GM23338 (cell line): ENCODE data around the gene GSTM5.
"Not testable (repeated sequence)": the region's sequence is repeated elsewhere in the genome, so short reads cannot be mapped to it uniquely, and the experiment has no call there.

ENCODE experiments used
- EZH2 ChIP-seq: fragments of 200-600 bp; sonication (generic); IDR thresholded peaks from one replicate; pipeline ENCODE4 v1.8.0; 2017; ENCODE audit warnings: antibody characterized with exemption, mild to moderate bottlenecking, low read depth; ENCODE audit not compliant: unreplicated experiment
- EZH2phosphoT487 ChIP-seq: fragments of 200-600 bp; sonication (generic); IDR thresholded peaks from one replicate; pipeline ENCODE4 v1.8.1; 2018; ENCODE audit warnings: antibody characterized with exemption; ENCODE audit not compliant: unreplicated experiment
- JUNB ChIP-seq: IDR thresholded peaks from one replicate; pipeline ENCODE4 v1.6.1; 2016; ENCODE audit warnings: antibody characterized with exemption; ENCODE audit not compliant: unreplicated experiment
- NANOG ChIP-seq: IDR thresholded peaks from 2 replicates; pipeline ENCODE4 v1.6.1; 2016; ENCODE audit warnings: antibody characterized with exemption, borderline replicate concordance
- POLR2AphosphoS5 ChIP-seq: IDR thresholded peaks from 2 replicates; pipeline ENCODE4 v1.6.1; 2016; ENCODE audit warnings: antibody characterized with exemption, low read depth
- STAT1 ChIP-seq: IDR thresholded peaks from one replicate; pipeline ENCODE4 v1.6.1; 2016; ENCODE audit warnings: antibody characterized with exemption; ENCODE audit not compliant: unreplicated experiment
- ZNF331 ChIP-seq: fragments of 250-450 bp; sonication (Bioruptor Pico); IDR thresholded peaks from 2 replicates; pipeline ENCODE4 v1.5.0; 2020; ENCODE audit warnings: low read depth, mild to moderate bottlenecking, moderate library complexity
- TF ChIP-seq, protein P1 (sequence below), 2 experiments: fragments of 200-600 bp in 1 of 2; sonication (generic) in 1 of 2; conservative IDR thresholded peaks; 2 replicates each; pipeline versions ENCODE4 v1.5.1 to v1.6.1; 2016 to 2017; ENCODE audit warnings: antibody characterized with exemption in 2 of 2, low read depth in 2 of 2, mild to moderate bottlenecking in 2 of 2, moderate library complexity in 1 of 2
- TF ChIP-seq, protein P2 (sequence below): IDR thresholded peaks from 2 replicates; pipeline ENCODE4 v1.6.1; 2016; ENCODE audit warnings: antibody characterized with exemption
- TF ChIP-seq, protein P3 (sequence below): IDR thresholded peaks from one replicate; pipeline ENCODE4 v1.6.1; 2018; ENCODE audit warnings: antibody characterized with exemption; ENCODE audit not compliant: unreplicated experiment

DNA sequence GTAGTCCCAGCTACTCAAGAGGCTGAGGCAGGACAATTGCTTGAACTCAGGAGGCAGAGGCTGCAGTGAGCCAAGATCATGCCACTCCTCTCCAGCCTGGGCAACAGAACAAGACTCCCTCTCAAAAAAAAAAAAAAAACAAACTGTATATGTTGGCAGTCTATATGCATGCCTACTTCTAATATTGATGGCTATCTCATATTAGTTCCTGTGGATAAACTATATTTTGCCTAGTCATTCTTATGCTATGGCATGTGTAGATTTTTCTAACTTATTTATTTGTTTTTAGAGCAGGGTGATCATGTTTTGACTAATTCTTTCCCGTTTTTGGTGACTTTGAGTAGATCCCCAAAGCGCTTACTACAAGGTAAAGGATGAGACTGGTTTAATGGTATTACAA, 33.4 kb upstream of the GSTM5 start:
- TF ChIP-seq, protein P1, sequence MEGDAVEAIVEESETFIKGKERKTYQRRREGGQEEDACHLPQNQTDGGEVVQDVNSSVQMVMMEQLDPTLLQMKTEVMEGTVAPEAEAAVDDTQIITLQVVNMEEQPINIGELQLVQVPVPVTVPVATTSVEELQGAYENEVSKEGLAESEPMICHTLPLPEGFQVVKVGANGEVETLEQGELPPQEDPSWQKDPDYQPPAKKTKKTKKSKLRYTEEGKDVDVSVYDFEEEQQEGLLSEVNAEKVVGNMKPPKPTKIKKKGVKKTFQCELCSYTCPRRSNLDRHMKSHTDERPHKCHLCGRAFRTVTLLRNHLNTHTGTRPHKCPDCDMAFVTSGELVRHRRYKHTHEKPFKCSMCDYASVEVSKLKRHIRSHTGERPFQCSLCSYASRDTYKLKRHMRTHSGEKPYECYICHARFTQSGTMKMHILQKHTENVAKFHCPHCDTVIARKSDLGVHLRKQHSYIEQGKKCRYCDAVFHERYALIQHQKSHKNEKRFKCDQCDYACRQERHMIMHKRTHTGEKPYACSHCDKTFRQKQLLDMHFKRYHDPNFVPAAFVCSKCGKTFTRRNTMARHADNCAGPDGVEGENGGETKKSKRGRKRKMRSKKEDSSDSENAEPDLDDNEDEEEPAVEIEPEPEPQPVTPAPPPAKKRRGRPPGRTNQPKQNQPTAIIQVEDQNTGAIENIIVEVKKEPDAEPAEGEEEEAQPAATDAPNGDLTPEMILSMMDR (conservative IDR thresholded peaks at IDR 0.05; ENCODE audit: low read depth in 2 of 2) = not testable (repeated sequence)
- TF ChIP-seq POLR2AphosphoS5; EZH2; NANOG; STAT1; JUNB; ZNF331 (CRISPR knock-in tag); EZH2phosphoT487: not testable (repeated sequence)
- TF ChIP-seq, protein P2, sequence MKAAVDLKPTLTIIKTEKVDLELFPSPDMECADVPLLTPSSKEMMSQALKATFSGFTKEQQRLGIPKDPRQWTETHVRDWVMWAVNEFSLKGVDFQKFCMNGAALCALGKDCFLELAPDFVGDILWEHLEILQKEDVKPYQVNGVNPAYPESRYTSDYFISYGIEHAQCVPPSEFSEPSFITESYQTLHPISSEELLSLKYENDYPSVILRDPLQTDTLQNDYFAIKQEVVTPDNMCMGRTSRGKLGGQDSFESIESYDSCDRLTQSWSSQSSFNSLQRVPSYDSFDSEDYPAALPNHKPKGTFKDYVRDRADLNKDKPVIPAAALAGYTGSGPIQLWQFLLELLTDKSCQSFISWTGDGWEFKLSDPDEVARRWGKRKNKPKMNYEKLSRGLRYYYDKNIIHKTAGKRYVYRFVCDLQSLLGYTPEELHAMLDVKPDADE = not testable (repeated sequence)
- TF ChIP-seq, protein P3, sequence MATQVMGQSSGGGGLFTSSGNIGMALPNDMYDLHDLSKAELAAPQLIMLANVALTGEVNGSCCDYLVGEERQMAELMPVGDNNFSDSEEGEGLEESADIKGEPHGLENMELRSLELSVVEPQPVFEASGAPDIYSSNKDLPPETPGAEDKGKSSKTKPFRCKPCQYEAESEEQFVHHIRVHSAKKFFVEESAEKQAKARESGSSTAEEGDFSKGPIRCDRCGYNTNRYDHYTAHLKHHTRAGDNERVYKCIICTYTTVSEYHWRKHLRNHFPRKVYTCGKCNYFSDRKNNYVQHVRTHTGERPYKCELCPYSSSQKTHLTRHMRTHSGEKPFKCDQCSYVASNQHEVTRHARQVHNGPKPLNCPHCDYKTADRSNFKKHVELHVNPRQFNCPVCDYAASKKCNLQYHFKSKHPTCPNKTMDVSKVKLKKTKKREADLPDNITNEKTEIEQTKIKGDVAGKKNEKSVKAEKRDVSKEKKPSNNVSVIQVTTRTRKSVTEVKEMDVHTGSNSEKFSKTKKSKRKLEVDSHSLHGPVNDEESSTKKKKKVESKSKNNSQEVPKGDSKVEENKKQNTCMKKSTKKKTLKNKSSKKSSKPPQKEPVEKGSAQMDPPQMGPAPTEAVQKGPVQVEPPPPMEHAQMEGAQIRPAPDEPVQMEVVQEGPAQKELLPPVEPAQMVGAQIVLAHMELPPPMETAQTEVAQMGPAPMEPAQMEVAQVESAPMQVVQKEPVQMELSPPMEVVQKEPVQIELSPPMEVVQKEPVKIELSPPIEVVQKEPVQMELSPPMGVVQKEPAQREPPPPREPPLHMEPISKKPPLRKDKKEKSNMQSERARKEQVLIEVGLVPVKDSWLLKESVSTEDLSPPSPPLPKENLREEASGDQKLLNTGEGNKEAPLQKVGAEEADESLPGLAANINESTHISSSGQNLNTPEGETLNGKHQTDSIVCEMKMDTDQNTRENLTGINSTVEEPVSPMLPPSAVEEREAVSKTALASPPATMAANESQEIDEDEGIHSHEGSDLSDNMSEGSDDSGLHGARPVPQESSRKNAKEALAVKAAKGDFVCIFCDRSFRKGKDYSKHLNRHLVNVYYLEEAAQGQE = not testable (repeated sequence)
